Mesothelial cell of epicardium (in vitro differentiated cells): ENCODE measurements around the gene CYTH2. TPM values are rescaled to one million over a fixed set of nuclear protein-coding genes. Genes with fewer than 3 reads are reported as not detected.

Source experiments
- DNase-seq, 2 experiments: peaks; one replicate each; pipeline ENCODE4 v3.0.0; 2021; ENCODE audit warnings: low spot score in 2 of 2; ENCODE audit not compliant: unreplicated experiment in 2 of 2
- H3K27ac Mint-ChIP-seq: 2 replicates; pipeline ENCODE4 v1.8.0; 2021; ENCODE audit warnings: mixed read lengths
- H3K27me3 Mint-ChIP-seq: 2 replicates; pipeline ENCODE4 v1.8.0; 2021; ENCODE audit warnings: low read depth, mixed read lengths
- H3K36me3 Mint-ChIP-seq: 2 replicates; pipeline ENCODE4 v1.8.0; 2021; ENCODE audit warnings: mixed read lengths
- H3K4me1 Mint-ChIP-seq: 2 replicates; pipeline ENCODE4 v1.8.0; 2021; ENCODE audit warnings: mixed read lengths
- H3K4me3 Mint-ChIP-seq: 2 replicates; pipeline ENCODE4 v1.8.0; 2021; ENCODE audit warnings: mild to moderate bottlenecking, moderate library complexity, mixed read lengths
- H3K9me3 Mint-ChIP-seq: 2 replicates; pipeline ENCODE4 v1.8.0; 2021; ENCODE audit warnings: mixed read lengths
- total RNA-seq: library from RNA; stranded (reverse); gene quantifications from 3 replicates; pipeline ENCODE4 v1.2.1, GENCODE V29; 2021
- TF ChIP-seq, protein P1 (sequence below): fragments of 200-600 bp; sonication (generic); IDR thresholded peaks from one replicate; pipeline ENCODE4 v1.5.0; 2021; ENCODE audit warnings: antibody characterized with exemption; ENCODE audit not compliant: unreplicated experiment

Gene CYTH2
- total RNA-seq, 1 donor from 2014 or later: 190 TPM

DNA sequence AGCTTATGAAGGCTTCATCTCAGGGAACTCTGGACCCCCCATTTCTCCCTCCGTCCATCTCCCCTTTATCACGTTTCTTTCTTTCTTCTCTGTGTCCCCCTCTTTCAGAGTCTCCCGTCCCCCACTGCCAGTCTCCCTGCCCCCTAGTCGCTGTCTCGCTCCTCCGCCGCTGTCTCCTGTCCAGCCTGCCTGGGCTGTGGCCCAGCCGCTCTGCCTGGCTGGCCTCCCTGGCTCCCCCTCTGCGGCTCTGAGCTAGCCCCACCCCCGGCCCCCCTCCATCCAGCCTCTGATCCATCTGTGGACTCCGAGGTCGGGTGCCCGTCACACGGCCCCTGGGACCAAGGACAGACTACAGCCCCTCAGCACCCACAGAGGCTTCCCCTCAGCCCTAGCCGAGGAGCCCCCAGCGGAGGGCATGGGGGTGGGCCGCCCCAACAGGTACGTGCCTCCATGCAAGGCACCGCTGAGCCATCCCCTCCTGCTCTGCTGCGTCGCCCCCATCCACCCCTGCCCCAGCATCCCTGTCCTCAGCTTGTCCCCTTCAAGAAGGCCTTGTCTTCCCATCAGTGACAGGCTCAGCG lies 14.9 kb upstream of the CYTH2 start:
- DNase-seq: no peak
- no peaks in the 10 kb centered on the region for H3K9me3 Mint-ChIP-seq
- no peaks in the 10 kb centered on the region for H3K27me3 Mint-ChIP-seq
- TF ChIP-seq, protein P1, sequence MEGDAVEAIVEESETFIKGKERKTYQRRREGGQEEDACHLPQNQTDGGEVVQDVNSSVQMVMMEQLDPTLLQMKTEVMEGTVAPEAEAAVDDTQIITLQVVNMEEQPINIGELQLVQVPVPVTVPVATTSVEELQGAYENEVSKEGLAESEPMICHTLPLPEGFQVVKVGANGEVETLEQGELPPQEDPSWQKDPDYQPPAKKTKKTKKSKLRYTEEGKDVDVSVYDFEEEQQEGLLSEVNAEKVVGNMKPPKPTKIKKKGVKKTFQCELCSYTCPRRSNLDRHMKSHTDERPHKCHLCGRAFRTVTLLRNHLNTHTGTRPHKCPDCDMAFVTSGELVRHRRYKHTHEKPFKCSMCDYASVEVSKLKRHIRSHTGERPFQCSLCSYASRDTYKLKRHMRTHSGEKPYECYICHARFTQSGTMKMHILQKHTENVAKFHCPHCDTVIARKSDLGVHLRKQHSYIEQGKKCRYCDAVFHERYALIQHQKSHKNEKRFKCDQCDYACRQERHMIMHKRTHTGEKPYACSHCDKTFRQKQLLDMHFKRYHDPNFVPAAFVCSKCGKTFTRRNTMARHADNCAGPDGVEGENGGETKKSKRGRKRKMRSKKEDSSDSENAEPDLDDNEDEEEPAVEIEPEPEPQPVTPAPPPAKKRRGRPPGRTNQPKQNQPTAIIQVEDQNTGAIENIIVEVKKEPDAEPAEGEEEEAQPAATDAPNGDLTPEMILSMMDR: no peak
- no peaks in the 10 kb centered on the region for H3K4me1 Mint-ChIP-seq
- H3K4me3 Mint-ChIP-seq: no peak overlapping the region
- no peak overlapping the region for H3K27ac Mint-ChIP-seq
- H3K36me3 Mint-ChIP-seq: peaks cover 18% of the 10 kb centered on the region

GRCh38 chr19:48455171-48455907 lies 13.8 kb upstream of the CYTH2 start, which contains the start of gene KCNJ14:
Gene KCNJ14, plus strand, starts transcription at chr19:48455574. Its CDS starts 6,151 bp downstream, at chr19:48461725.
- no peak within 1 kb of the TSS for H3K27ac Mint-ChIP-seq
- no peak for DNase-seq
- TF ChIP-seq, protein P1: no peak
- H3K9me3 Mint-ChIP-seq: no peaks in the 10 kb centered on the region
- H3K4me1 Mint-ChIP-seq: no peaks in the 10 kb centered on the region
- H3K4me3 Mint-ChIP-seq: no peak within 1 kb of the TSS
- peaks cover 19% of the 10 kb centered on the region for H3K36me3 Mint-ChIP-seq
- H3K27me3 Mint-ChIP-seq: no peaks in the 10 kb centered on the region

- H3K27ac Mint-ChIP-seq: no peak overlapping the region
- H3K27me3 Mint-ChIP-seq: no peaks in the 10 kb centered on the region
- H3K9me3 Mint-ChIP-seq: no peaks in the 10 kb centered on the region
- DNase-seq: no peak
- TF ChIP-seq, protein P1: no peak
- peaks cover 19% of the 10 kb centered on the region for H3K36me3 Mint-ChIP-seq
- no peaks in the 10 kb centered on the region for H3K4me1 Mint-ChIP-seq
- no peak overlapping the region for H3K4me3 Mint-ChIP-seq
Measured at GRCh38 chr19:48455908-48456562, 13.1 kb upstream of the CYTH2 start.

DNA sequence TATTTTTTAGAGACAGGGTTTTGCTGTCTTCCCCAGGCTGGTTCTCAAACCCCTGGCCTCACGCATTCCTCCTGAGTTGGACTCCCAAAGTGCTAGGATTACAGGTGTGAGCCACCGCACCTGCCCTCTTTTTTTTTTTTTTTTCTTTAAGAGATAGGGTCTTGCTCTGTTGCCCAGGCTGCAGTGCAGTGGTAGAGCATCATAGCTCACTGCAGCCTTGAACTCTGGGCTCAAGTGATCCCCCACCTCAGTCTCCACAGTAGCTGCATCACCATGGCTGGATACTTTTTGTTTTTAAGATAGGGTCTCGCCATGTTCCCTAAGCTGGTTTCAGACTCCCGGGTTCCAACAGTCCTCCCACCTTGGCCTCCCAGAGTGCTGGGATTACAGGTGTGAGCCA lies 12.3 kb upstream of the CYTH2 start:
- Mint-ChIP-seq H3K4me3 (no peak overlapping the region), H3K27me3 (no peaks in the 10 kb centered on the region), H3K36me3 (peaks cover 19% of the 10 kb centered on the region), H3K4me1 (no peaks in the 10 kb centered on the region), H3K27ac (no peak overlapping the region), H3K9me3 (no peaks in the 10 kb centered on the region)
- no peak for DNase-seq
- TF ChIP-seq, protein P1: no peak

DNA sequence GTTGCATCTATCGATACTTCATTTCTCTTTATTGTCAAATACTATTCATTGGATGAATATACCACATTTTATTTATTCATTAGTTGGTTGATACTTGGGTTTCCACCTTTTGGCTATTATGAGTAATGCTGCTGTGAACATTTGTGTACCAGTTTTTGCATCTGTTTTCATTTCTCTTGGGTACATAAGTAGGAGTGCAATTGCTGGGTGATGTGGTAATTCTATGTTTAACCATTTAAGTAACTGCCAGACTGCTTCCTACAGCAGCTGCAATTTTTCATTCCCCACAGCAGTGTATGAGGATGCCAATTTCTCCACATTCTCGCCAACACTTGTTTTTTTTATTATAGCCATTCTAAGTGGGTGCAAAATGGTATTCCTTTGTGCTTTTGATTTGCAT lies 11.2 kb upstream of the CYTH2 start:
- Mint-ChIP-seq H3K4me1 (no peaks in the 10 kb centered on the region), H3K36me3 (peaks cover 17% of the 10 kb centered on the region), H3K27ac (no peak overlapping the region)

More for the DNA sequence above, 11.2 kb upstream of the CYTH2 start:
- Mint-ChIP-seq H3K4me3 (no peak overlapping the region), H3K27me3 (no peaks in the 10 kb centered on the region), H3K9me3 (no peaks in the 10 kb centered on the region)
- TF ChIP-seq, protein P1: no peak
- DNase-seq: no peak
